Astrocyte (in vitro differentiated cells and primary cell): ENCODE data around the gene CERCAM.

ENCODE experiments used
- EZH2 ChIP-seq: IDR thresholded peaks from 2 replicates; pipeline ENCODE4 v1.6.1; 2012; ENCODE audit warnings: mild to moderate bottlenecking, low read length, inconsistent platforms; ENCODE audit not compliant: insufficient read depth
- TF ChIP-seq, protein P1 (sequence below): IDR thresholded peaks from 2 replicates; pipeline ENCODE4 v1.5.1; 2011; ENCODE audit warnings: low read depth, mild to moderate bottlenecking, inconsistent platforms, low read length, moderate library complexity; ENCODE audit not compliant: insufficient read depth

DNA sequence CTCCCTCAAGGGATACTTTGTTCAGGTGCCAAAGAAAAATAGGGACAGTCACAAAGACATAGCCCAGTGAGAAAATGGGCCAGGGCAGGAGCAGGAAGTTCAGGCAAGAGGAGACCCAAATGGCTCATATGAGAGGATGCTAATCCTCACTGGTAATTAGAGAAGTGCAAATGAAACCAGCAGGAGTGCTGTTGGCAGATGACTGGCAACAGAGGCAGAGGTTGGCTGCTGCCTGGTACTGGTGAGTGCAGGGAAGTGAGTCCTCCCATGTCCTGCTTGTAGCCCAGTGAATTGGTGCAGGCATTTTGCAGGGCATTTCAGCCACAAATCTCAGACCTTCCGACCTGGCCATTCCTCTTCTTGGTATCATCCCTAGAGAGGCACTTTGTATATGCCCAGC lies 58.6 kb downstream of the CERCAM start:
- TF ChIP-seq, protein P1, sequence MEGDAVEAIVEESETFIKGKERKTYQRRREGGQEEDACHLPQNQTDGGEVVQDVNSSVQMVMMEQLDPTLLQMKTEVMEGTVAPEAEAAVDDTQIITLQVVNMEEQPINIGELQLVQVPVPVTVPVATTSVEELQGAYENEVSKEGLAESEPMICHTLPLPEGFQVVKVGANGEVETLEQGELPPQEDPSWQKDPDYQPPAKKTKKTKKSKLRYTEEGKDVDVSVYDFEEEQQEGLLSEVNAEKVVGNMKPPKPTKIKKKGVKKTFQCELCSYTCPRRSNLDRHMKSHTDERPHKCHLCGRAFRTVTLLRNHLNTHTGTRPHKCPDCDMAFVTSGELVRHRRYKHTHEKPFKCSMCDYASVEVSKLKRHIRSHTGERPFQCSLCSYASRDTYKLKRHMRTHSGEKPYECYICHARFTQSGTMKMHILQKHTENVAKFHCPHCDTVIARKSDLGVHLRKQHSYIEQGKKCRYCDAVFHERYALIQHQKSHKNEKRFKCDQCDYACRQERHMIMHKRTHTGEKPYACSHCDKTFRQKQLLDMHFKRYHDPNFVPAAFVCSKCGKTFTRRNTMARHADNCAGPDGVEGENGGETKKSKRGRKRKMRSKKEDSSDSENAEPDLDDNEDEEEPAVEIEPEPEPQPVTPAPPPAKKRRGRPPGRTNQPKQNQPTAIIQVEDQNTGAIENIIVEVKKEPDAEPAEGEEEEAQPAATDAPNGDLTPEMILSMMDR = no peak
- no peak for TF ChIP-seq EZH2
